Amygdala (tissue), 56 donors: ENCODE results near the gene PALLD.

Experiments used
- DNase-seq, 56 donors: peaks; one replicate each; lab custom pipeline; 2025; lab: John Stamatoyannopoulos, UW

The PALLD gene

DNA sequence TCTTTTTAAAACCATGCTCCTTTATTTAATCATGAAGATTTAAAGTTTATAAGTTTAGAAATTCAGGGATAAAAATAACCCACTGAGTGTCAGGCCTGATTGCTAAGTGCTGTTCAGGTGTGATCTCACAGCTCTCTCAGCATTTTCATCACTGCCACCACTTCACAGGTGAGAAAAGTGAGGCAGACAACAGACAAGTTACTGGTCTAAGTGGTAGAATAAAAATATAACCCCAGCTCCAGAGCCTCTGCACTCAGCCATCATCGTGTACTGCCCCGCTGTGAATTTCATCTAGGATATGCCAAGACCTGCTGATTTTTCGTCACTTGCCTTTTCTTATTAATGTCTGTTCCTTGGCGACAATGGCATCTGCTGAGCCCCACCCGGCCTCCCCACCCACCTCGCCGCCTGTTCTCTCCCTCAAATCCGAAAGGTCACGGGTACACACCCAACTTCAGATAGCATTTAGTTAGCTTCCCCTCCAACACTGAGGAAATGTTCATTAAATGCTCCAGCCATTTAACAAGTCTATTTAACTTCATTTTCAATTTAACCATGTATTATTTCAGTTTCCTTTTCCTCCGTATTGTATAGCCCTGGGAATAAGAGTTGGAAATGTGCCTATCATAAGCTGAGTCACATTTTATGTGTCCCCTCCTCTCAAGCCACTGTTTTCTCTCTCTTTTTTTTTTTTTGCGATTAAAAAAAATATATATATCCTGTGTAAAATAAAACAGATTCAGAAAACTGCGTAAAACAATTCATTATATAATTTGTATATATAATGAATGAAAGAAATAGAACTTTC, 276.7 kb downstream of the PALLD start:
- no peak for DNase-seq

DNA sequence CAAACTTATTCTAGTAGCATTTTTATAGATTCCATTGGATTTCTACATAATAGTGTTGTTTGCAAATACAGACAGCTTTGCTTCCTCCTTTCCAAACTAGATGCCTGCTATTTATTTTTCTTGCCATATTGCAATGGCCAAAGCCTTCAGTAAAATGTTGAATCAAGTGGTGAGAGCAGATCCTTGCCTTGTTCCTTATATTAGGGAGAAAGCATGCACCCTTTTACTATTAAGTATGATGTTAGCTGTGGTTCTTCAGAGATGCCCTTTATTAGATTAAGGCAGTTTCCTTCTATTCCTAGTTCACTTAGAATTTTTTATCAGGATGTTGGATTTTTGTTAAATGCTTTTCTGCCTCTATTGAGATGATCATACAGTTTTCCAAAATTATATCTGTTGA, 279.5 kb downstream of the PALLD start:
- DNase-seq, result no peak

DNA sequence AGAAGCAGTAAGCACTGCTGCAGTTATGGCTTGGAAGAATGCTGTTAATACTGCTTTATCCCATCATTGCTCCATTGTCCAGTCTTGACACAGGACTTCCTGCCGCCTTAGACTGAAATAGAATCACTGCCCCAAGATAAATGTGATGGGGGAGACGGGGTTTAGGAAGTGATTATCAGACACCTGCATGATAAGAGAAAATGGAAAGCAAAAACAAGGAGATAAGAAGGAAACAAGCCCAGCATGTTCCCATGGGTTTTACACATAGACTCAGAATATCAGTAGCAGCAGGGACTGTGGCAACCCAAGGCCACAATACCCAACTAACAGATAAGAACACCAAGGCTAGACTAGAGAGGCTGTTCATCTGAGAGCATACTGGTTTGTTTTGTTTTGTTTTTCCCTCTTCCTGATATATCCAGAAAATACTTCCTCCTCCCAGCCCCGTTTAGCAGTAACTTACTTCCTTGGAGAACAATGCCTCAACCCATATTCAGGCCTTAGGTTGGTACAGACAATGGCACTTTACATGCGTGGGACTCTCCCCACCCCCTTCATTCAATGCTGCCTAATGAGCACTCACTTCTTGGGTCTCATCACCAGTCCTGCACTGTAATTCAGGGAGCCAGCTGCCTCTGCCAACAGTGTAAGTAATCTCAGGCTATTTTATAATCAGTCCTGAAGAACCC, 280.6 kb downstream of the PALLD start:
- DNase-seq, result no peak

DNA sequence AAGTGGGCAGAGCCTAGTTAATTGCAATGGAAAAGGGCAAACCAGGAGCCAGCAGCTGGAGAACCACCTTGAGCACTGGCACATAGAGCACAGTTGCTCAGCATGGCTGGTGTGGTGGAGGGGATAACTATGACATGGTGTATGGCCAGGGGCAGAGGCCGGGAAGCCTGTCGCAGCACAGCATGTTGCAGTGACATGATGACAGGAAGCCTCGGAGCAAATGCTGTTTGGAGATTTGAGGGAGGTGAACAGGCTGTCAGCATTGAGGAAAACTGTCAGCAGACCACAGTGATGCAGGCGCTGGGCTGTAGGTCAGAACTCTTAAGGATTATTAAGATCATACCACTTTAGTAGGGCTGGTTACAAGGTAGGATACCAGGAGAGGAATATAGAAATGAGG, 284.5 kb downstream of the PALLD start:
- DNase-seq, result no peak

DNA sequence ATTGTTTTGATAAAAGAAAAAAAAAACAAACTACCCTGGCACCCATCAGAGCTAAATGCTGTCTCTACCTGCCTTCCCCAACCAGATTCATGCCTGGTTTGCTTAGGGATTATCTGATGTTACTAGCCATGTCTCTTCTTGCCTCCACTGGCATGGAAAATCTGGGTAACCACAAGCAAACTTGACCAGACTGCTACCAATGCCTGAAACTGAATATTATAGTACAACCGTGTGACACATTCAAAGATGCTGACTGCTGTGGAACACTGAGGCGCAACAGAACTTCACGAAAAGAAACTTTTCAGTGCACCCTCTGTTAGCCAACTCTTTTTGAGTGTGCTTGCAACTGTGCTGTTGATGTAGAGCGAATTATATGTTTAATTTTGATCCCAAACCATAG, 285.1 kb downstream of the PALLD start:
- DNase-seq, result no peak

DNA sequence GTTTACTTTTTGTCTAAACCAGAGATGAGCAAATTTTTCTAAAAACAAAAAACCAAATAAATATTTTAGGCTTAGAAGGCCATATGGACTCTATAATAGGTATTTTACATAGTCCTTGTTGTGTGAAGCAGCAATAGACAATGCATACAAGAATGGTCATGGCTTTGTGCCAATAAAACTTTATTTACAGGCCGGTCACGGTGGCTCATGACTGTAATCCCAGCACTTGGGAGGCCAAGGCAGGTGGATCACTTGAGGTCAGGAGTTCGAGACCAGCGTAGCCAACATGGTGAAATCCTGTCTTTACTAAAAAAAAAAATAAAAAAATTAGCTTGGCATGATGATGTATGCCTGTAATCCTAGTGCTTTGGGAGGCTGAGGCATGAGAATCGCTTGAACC, 285.6 kb downstream of the PALLD start:
- no peak for DNase-seq

DNA sequence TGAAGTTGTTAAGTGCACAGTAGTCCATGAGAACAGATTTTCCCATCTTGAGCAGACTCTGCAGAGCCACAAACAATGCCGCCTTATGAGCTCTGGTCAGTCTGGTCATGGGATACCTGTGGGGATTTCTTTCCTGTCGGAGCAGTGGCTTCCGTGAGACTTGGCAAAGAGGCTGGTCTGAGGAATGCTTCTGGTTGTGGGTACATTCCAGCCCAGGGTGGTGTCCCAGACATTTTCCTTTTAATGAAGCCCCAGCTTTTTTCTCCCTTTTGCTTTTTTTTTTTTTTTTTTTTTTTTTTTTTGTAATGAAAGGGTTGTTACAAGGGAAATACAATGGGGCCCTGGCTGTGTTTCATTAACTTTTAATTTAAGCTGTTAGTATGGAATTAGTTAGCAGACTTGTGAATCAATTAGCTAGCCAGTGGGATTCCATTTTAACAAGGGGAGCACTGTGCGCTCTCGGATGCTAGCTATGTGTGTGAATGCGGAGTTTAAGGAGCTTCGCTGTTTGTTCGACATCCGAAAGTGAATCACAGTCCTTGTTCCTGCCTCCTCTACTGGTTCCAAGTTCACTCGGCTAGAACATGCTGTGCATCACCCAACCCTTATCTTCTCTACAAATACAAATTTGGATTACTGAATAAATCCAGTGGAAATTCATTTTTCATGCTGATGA, 288.1 kb downstream of the PALLD start:
- peak in 3 of 56 donors; percentile 4 to 28 (median 14) for DNase-seq

DNA sequence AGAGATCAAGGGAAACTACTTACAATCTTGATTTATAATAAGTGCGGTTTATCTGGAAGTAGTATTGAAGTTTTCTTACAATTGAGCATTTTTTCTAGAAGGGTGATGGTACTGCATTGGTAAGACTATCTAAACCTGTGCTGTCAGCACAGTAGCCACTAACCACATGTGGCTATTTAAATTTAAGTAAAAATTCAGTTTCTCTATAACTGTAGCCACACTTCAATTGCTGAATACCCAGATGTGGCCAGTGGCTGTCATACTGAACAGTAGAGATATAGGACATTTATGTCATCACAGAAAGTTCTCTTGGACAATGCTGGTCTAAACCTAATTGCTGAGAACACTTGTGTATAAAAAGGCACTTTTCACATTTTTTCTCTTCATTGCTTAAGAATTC, 290.5 kb downstream of the PALLD start:
- DNase-seq, result no peak

DNA sequence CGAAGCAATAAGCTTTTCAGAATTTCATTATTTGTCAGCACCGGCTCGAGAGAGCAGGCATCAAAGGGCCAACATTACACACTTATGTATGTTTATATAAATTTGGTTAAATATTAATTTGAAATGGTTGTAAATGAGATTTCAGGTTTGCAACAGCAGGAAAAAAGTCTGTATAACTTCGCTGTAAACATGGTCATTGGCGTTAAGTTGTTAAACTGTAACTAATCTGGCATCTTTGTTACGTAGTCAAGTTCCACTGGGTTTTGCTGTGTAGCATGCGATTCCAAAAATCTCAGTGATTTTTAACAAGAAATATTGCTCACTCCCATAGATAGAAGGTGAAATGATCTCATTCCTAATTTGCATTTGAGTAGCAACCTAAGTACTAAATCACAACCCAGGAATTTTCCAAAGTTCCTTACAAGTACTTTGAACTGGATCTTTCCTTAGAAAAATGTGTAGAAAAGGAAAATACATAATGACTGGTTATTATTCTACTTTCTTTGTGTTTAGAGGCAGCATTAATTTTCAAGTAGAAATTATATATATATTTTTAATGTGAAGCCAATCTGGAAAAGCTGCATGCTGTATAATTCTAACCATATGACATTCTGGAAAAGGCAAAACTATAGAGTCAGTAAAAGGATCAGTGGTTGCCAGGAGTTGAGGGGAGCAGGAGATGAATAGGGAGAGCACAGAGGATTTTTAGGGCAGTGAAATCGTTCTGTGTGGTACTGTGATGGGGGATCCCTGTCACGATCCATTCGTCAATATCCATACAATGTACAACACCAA, 291.1 kb downstream of the PALLD start:
- no peak for DNase-seq

DNA sequence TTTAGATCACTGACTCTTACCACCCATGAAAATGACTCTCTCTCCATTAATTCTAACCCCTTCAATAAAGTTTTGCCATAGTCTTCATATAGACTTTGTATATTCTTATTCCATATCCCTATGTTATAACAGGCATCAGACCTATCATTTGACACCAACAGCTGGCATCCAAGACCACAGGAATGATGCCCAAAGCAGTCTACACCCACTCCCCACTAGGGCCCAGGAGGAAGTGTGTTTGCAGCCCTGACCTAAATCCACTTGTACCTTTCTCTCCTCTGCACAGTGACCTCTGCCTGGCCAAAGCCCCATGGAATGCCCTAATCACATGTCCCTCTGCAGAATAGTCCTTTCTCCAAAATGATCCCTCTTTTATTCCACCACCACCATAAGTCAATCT, 294.0 kb downstream of the PALLD start:
- no peak for DNase-seq

DNA sequence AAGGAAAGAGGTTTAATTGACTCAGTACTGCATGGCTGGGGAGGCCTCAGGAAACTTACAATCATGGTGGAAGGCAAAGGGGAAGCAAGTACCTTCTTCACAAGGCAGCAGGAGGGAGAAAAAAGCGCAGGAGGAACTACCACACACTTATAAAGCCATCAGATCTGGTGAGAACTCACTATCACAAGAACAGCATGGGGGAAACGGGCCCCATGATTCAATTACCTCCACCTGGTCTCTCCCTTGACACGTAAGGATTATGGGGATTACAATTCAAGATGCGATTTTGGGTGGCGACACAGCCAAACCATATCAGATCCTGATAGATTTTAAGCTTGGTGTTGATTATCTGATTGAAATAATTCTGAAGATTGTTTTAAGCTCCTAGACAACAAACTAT, 294.5 kb downstream of the PALLD start:
- DNase-seq, result no peak

DNA sequence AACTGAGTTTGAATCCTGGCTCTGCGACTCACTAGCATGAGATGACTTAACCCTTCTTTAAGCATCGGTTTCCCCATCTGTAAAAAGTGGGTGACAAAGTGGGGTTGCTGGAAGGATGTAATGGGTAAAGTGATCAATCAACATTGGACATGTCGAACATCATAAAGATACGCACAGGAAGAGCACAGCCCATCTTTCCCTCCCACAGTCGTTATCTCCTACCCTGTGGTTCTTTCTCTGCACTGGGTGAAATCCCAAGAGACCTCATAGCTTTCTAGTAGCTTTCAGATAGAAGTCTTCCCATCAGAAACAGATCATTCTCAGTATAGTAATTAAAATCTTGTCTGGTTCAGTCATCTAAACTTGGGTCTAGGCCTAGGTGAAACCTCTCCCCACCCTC, 296.7 kb downstream of the PALLD start:
- DNase-seq, result no peak

DNA sequence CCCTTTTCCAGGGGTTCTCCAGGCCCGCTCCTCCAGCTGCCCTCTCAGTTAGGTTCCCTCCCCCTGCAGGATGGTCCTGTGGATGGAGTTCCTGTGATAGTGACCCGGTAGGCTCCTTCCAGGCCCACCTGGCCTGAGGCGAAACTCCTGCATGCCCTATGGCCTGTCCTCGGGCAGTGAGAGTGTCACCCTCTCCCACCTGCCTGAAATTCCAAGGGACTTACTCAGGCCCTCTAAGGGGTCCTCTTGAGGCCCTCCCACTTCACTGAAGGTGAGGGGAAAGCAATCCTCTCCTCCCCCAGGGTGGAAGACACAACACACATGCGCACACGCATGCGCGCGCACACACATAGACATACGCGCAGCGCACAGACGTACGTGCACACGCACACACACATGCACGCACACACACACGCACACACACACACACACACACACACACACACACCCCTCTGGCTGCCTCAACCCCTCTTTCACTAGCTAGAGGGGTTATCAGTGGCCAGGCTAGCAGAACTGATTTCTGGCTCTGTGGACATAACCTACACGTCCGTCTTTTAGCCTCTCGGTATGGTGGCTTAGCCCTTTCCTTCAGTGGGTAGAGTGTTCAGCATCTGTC, 297.3 kb downstream of the PALLD start:
- DNase-seq, result no peak

DNA sequence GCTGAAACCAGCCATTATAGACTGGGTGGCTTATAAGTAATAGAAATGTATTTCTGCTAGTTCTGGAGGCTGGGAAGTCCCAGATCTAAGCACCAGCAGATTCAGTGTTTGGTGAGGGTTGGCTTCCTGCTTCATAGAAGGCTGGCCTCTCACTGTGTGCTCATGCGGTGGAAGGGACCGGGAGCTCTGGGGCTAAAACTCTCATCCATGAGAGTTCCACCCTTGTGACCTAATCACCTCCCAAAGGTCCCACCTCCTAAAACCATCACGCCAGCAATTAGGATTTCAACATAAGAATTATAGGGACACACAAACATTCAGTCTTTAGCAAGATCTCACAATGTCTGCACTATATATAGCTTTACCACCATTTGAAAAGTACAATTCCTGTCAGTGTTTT, 298.0 kb downstream of the PALLD start:
- no peak for DNase-seq

DNA sequence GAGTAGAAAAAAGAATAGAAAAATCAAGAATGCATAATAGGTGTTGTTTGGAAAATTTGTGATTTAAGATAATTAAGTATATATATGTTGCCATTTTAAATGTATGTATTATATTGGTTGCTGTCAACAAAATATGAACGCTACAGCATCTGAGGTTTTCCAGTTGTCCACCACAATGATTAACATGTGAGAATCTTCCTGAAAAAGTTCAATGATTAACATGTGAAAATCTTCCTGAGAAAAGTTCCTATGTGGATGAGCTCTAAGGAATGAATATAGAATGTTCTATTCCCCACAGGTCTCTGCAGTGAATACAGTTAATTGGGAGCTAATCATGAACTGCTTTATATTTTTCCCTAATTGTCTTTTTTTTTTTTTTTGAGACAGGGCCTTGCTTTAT, 298.5 kb downstream of the PALLD start:
- no peak for DNase-seq

DNA sequence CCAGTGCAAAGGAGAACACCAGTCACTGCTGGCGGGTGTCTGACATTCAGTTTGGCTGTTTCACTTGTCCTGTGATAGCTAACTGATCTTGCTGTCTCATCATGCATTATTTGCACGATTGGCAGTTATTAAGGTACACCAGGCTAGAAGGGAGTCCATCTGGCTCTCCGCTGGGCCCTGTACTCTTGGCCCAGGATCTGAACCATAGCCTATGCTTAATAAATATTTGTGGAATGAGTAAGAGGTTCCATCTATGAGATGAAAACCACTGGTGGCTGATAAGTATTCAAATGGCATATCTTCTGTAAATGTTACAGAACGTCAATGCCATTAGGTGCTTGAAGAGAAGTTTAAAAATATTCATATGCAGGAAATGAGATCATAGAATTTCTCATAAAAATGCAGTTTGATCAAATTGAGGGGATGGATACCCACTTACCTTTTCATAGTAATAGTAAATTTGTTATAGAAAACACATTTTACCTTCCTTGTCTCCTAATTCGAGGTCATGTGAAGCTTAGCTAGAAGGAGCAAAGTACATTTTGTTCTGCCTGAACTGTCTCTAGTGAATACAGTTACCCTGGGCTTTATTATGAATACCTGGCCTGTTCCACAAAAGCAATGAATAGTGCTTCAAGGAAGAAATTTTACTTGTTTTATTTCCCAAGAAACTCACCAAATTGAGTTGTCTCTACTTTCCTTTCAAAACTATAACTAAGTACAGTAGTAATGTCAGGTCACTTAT, 299.7 kb downstream of the PALLD start:
- DNase-seq, result no peak

DNA sequence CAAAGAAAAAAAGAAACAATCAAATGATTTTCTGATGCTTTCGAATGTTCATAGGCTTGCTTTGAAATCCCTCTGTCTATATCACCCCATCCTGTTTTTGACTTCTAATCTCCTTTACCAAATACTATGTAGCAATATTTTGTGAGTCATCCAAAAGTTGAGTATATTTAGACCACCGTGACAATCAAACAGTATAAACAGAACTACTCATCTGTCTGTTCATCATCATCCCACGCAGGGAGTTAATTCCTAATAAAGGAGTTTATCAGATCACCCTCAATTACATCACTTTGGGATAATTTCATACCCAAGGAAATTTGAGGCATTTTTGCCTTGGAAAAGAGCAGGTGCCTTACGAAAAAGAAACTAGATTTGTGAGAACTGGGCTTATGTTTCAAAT, 300.3 kb downstream of the PALLD start:
- DNase-seq, result no peak

DNA sequence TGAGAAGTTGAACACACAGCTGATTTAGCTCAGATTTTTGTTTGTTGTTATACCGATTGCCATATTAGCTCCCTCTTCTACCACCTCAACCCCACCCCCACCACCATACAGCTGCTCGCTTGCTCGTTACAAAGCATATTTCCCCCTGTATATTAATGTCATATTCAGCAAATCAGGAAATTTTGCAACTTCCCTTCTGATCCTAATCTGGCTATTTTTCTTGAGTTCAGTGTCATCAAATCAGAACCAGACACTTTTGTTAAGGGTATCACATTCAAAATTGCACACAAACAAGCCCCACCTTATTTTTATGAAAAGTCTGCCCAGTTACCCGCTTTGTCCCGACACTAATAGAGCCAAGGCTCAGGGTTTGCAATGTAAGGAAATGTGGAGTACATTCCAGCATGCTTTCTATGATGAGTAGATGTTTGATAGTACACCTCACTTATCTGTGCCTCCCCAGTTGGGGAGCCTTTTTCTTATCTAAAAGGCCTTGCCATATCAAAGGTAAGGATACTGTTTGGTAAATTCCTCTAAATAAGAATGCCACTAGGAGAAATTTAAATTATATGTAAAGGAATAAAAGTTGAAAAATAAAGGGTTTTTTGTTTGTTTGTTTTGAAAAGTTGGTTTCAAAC, 301.0 kb downstream of the PALLD start:
- DNase-seq, result no peak

DNA sequence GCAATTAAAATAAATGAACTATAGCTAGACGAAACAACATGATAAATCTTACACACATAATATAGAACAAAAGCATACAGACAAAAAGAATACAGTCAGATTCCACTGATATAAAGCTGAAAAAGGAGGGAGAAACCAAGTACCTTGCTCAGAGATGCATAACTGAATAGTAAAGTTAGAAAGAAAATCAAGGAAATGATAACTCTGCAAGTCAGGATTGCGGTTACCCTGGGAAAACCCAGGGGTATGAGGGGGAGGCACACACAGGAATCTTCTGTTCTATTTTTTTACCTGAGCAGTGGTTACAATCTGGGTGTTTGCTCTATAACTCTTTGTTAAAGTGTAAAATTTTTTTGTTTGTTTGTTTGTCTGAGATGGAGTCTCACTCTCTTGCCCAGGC, 304.1 kb downstream of the PALLD start:
- DNase-seq, result no peak
